Suprapubic skin (tissue), 4 donors: ENCODE measurements around the gene PRR5. TPM values are rescaled to one million over a fixed set of nuclear protein-coding genes. Genes with fewer than 3 reads are reported as not detected.
A peak's percentile ranks its signal among the peaks of the same experiment; 100 is the strongest.

Experiments used
- DNase-seq, 2 donors: peaks; one replicate each; pipeline ENCODE4 v3.0.0-alpha.2; 2019; ENCODE audit warnings: low spot score in 2 of 2
- H3K27ac ChIP-seq: fragments of 200-600 bp; sonication (generic); one replicate; pipeline ENCODE4 v1.5.1; 2019
- H3K27me3 ChIP-seq: fragments of 200-600 bp; sonication (generic); one replicate; pipeline ENCODE4 v1.5.1; 2019
- H3K36me3 ChIP-seq: fragments of 200-600 bp; sonication (generic); one replicate; pipeline ENCODE4 v1.5.1; 2019
- H3K4me1 ChIP-seq: fragments of 200-600 bp; sonication (generic); one replicate; pipeline ENCODE4 v1.5.1; 2019
- H3K4me3 ChIP-seq: fragments of 200-600 bp; sonication (generic); one replicate; pipeline ENCODE4 v1.5.1; 2019; ENCODE audit warnings: mild to moderate bottlenecking
- H3K9me3 ChIP-seq: fragments of 200-600 bp; sonication (generic); one replicate; pipeline ENCODE4 v1.5.1; 2019
- CTCF ChIP-seq, 2 donors: fragments of 200-600 bp in 1 of 2; fragments of 450-650 bp in 1 of 2; sonication (generic) in 1 of 2; IDR thresholded peaks; one replicate each; pipeline ENCODE4 v1.5.1; 2016 to 2019; ENCODE audit warnings: antibody characterized with exemption in 2 of 2, mild to moderate bottlenecking in 1 of 2, moderate library complexity in 1 of 2
- EP300 ChIP-seq: sonication (generic); formaldehyde crosslinking; IDR thresholded peaks from one replicate; pipeline ENCODE4 v1.6.1; 2017; ENCODE audit warnings: antibody characterized with exemption
- POLR2A ChIP-seq, 2 donors: fragments of 450-650 bp; IDR thresholded peaks; one replicate each; pipeline ENCODE4 v1.6.1; 2017; ENCODE audit warnings: antibody characterized with exemption in 2 of 2, mild to moderate bottlenecking in 2 of 2, moderate library complexity in 2 of 2
- POLR2AphosphoS5 ChIP-seq, 3 donors: sonication (generic); formaldehyde crosslinking; IDR thresholded peaks; one replicate each; pipeline ENCODE4 v1.6.1; 2017; ENCODE audit warnings: antibody characterized with exemption in 3 of 3
- WGBS: methylation state at CpG from one replicate; pipeline ENCODE4 v1.1.5; 2018; 5-methylcytosine and 5-hydroxymethylcytosine counted together
- total RNA-seq, 4 donors: library from RNA; depleted of rRNA; stranded (reverse); fragments of >200 nt; gene quantifications; one replicate each; pipeline ENCODE4 v1.1.0, GENCODE V29; 2016

Gene PRR5
- total RNA-seq, 4 donors from 2014 or later = 14.9 to 25.0 (median 20.4) TPM

DNA sequence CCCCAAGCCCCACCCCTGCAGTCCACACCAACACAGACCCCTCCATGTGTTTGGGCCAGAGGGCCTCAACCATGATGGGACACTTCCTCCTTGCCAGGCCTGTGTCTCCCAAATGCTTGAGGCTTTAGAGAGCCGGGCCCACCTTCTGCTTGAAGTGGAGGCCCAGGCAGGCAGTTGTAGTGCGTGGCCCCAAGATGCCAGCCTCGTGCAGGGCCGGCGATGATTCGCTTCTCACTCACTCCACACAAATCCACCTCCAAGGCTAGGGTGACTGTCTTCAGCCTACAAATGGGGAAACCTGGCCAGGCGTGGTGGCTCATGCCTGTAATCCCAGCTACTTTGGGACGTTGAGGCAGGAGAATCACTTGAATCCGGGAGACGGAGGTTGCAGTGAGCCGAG, 5.7 kb downstream of the PRR5 start:
- no peak overlapping the region for H3K4me3 ChIP-seq
- H3K4me1 ChIP-seq = peaks cover 27% of the 10 kb centered on the region
- no peak overlapping the region for H3K27ac ChIP-seq
- H3K27me3 ChIP-seq = no peaks in the 10 kb centered on the region
- WGBS = 93% methylated on average over 11 of the region's 11 CpGs
- no peak for DNase-seq
- no peaks in the 10 kb centered on the region for H3K36me3 ChIP-seq
- H3K9me3 ChIP-seq = no peaks in the 10 kb centered on the region
- no peak for TF ChIP-seq EP300
- no peak for TF ChIP-seq CTCF (IDR thresholded peaks at IDR 0.05)
- TF ChIP-seq POLR2A (IDR thresholded peaks at IDR 0.05) = no peak
- TF ChIP-seq POLR2AphosphoS5 (IDR thresholded peaks at IDR 0.05) = no peak

DNA sequence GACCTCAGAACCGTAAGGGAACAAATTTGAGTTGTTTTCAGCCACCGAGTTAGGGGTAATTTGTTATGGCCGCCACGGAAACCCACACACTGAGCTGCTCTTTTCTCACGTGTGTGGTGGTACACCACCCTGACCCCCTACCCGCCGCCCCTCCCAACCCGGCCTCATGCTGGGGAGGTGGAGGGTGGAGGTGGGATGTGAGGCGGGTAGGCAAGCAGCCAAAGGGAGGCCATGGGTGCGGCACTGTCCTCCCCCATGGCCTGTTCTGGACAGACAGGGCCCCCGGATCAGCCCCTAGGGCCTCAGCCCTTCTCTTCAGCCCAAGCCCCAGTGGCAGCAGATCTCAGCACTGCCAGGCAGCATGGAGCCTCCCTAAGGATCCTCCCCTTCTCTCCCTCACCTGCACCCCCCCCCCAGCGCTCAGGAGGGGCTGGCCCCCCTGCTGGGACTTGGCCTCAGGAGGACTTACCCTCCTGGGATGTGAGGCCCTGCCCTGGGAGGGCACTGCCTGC, 7.9 kb downstream of the PRR5 start:
- no peak for DNase-seq
- Histone ChIP-seq H3K27ac (no peak overlapping the region), H3K4me1 (peaks cover 18% of the 10 kb centered on the region), H3K9me3 (no peaks in the 10 kb centered on the region), H3K27me3 (no peaks in the 10 kb centered on the region), H3K4me3 (no peak overlapping the region), H3K36me3 (no peaks in the 10 kb centered on the region)
- WGBS = 91% methylated on average over 11 of the region's 12 CpGs
- TF ChIP-seq CTCF (IDR thresholded peaks at IDR 0.05) (no peak), POLR2A (IDR thresholded peaks at IDR 0.05) (no peak), EP300 (no peak), POLR2AphosphoS5 (IDR thresholded peaks at IDR 0.05) (no peak)

GRCh38 chr22:44710474-44711240, 8.7 kb downstream of the PRR5 start:
- WGBS = 58% methylated on average over 22 of the region's 23 CpGs
- Histone ChIP-seq H3K9me3 (no peaks in the 10 kb centered on the region), H3K27ac (no peak overlapping the region), H3K36me3 (peaks cover 3% of the 10 kb centered on the region), H3K4me1 (peaks cover 18% of the 10 kb centered on the region), H3K27me3 (no peaks in the 10 kb centered on the region), H3K4me3 (no peak overlapping the region)
- no peak for DNase-seq
- TF ChIP-seq POLR2A (IDR thresholded peaks at IDR 0.05) (no peak), CTCF (IDR thresholded peaks at IDR 0.05) (no peak), POLR2AphosphoS5 (IDR thresholded peaks at IDR 0.05) (no peak), EP300 (no peak)

DNA sequence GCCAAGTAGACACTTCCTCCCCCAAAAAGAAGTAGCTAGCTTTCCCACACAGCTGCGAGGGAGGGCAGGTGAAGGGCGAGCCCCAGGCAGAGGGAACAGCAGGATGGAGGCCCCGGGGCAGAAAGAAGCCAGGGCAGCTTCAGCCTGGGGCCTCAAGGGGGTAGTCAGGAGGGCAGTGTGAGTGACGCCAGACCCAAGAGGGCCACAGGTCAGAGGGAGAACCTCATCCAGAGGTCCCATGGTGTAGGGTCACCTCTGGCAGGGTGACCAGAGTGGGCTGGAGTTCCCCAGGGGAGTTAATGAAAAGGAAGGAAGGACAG, 9.2 kb downstream of the PRR5 start:
- no peak overlapping the region for H3K4me3 ChIP-seq
- WGBS = 55% methylated on average over 4 of the region's 4 CpGs
- H3K4me1 ChIP-seq = peaks cover 18% of the 10 kb centered on the region
- DNase-seq = no peak
- TF ChIP-seq EP300 (no peak), POLR2A (IDR thresholded peaks at IDR 0.05) (no peak), POLR2AphosphoS5 (IDR thresholded peaks at IDR 0.05) (no peak), CTCF (IDR thresholded peaks at IDR 0.05) (no peak)
- H3K27me3 ChIP-seq = no peaks in the 10 kb centered on the region
- peak overlapping the region; percentile 15 for H3K27ac ChIP-seq
- H3K9me3 ChIP-seq = no peaks in the 10 kb centered on the region
- peaks cover 7% of the 10 kb centered on the region for H3K36me3 ChIP-seq

GRCh38 chr22:44711690-44712555, 9.9 kb downstream of the PRR5 start:
- WGBS = 83% methylated on average over 17 of the region's 23 CpGs

More at GRCh38 chr22:44711690-44712555, 9.9 kb downstream of the PRR5 start:
- TF ChIP-seq EP300 = no peak
- no peak for TF ChIP-seq CTCF (IDR thresholded peaks at IDR 0.05)
- no peak for TF ChIP-seq POLR2AphosphoS5 (IDR thresholded peaks at IDR 0.05)
- no peak for TF ChIP-seq POLR2A (IDR thresholded peaks at IDR 0.05)
- Histone ChIP-seq H3K9me3 (no peaks in the 10 kb centered on the region), H3K4me3 (no peak overlapping the region), H3K27ac (peak overlapping the region; percentile 15), H3K27me3 (no peaks in the 10 kb centered on the region), H3K4me1 (peaks cover 18% of the 10 kb centered on the region), H3K36me3 (peaks cover 7% of the 10 kb centered on the region)
- no peak for DNase-seq
